GM12874 (cell line): ENCODE results near the gene ASS1.

Source experiments
- TF ChIP-seq, protein P1 (sequence below): IDR thresholded peaks from 2 replicates; pipeline ENCODE4 v1.5.1; 2011; ENCODE audit warnings: low read depth, mild to moderate bottlenecking, control low read depth, low read length, moderate library complexity; ENCODE audit not compliant: insufficient read depth

Gene ASS1

DNA sequence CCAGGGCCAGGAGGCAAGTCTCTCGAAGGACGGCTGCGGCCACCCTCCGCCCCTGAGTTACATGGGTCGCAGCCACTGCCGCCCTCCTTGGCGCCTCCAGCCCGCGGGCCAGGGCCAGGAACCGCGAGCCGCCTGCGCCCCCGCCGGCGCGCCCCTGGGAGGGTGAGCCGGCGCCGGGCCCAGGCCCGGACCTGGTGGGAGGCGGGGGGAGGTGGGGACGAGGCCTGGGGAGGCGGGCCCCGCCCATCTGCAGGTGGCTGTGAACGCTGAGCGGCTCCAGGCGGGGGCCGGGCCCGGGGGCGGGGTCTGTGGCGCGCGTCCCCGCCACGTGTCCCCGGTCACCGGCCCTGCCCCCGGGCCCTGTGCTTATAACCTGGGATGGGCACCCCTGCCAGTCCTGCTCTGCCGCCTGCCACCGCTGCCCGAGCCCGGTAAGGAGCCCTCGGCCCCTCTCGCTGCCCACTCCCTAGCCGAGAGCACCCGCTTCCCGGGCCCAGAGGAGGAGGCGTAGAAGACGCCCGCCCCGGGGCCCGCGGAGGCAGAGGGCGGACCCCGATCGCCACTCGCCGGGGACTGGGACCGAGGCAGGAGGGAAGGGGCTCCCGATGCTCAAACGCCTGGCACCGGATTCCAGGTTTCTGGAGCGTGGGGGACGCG, at the start of gene ASS1:
ASS1 (plus strand) TSS at position 397 of the 657 bp plus-strand sequence. CDS start 7,268 bp downstream, outside the sequence.
- TF ChIP-seq, protein P1, sequence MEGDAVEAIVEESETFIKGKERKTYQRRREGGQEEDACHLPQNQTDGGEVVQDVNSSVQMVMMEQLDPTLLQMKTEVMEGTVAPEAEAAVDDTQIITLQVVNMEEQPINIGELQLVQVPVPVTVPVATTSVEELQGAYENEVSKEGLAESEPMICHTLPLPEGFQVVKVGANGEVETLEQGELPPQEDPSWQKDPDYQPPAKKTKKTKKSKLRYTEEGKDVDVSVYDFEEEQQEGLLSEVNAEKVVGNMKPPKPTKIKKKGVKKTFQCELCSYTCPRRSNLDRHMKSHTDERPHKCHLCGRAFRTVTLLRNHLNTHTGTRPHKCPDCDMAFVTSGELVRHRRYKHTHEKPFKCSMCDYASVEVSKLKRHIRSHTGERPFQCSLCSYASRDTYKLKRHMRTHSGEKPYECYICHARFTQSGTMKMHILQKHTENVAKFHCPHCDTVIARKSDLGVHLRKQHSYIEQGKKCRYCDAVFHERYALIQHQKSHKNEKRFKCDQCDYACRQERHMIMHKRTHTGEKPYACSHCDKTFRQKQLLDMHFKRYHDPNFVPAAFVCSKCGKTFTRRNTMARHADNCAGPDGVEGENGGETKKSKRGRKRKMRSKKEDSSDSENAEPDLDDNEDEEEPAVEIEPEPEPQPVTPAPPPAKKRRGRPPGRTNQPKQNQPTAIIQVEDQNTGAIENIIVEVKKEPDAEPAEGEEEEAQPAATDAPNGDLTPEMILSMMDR = no peak

- TF ChIP-seq, protein P1 = no peak
Observed at GRCh38 chr9:130395810-130396435, 48.8 kb upstream of the ASS1 start.

DNA sequence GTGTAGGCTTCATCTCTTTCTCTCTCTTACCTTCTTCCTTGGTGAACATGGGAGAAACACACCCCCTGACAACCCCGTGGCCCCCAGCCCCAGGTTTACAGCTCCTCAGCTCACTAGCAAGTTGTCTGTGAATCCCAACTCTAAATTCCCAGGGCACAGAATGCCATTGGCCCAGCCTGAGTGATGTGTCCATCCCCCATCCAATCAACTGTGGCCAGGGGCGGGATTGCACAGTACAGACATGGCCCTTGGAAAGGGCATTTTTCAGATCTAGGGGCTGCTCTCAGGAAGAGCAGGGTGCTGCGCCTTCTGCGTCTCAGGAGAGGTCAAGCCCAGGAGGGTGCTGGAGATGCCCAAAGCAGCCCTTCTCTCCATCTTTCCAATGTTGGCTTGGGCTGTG, 48.2 kb upstream of the ASS1 start:
- TF ChIP-seq, protein P1 = no peak

- TF ChIP-seq, protein P1 = no peak
Observed at GRCh38 chr9:130398487-130399240, 46.1 kb upstream of the ASS1 start.

GRCh38 chr9:130399768-130400167, 45.0 kb upstream of the ASS1 start:
- TF ChIP-seq, protein P1 = no peak

DNA sequence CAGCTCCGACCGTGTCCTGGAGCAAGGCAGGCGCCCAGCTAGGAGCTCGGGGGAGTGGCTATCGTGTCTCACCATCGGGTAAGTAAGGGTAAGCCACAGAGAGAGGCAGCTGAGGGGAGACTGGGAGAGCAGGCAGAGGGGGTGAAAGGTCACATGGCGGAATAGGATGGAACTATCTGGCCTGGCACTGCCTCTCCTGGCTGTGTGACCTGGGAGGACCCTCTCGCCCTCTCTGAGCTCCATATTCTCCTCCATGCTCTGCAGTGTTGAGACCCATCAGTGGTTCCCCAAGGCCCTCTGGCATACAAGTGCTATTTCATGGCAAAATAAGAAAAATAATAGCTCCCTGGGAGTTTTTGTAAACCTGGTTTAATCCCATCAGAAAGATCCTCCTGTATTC, 43.9 kb upstream of the ASS1 start:
- TF ChIP-seq, protein P1 = no peak

DNA sequence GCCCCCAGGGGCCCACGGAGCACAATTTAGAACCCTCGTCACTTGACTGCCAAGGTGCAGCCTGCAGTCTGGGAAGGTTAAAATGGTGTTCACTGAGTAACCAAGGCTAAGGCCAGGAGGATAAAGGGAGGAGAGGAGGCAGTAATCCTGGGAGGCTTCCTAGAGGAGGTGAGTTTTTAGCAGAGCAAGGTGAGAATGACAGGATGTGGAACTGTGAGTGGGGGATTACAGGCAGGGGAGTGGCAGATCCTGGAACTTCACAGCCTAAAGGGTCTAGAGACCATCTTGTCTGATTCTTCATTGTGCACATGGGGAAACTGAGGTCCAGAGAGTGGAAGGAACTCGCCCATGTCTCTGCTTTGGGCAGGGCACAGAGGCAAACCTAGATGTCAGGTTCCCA, 42.5 kb upstream of the ASS1 start:
- TF ChIP-seq, protein P1 = no peak
